Activated CD8-positive, alpha-beta T cell treated with anti-CD3 and anti-CD28 coated beads, Interleukin-2, amount 10 ng/mL, durations not matched to agents 7 days and 5 days (primary cell): ENCODE measurements around the gene KRTAP13-3. TPM values are rescaled to one million over a fixed set of nuclear protein-coding genes. Genes with fewer than 3 reads are reported as not detected.

Source experiments
- ATAC-seq: fragments of 150-1000 bp; cut with Tn5 transposase; one replicate; pipeline ENCODE4 v1.10.0; 2021; ENCODE audit warnings: moderate library complexity
- CTCF ChIA-PET: fragments of 350-600 bp; sonication (Branson Sonifier 250); formaldehyde crosslinking; loops from one replicate; lab custom pipeline; 2021; ENCODE audit warnings: antibody characterized with exemption; lab: Charles Lee
- POLR2A ChIA-PET: fragments of 350-600 bp; sonication (Branson Sonifier 250); formaldehyde crosslinking; loops from one replicate; lab custom pipeline; 2021; ENCODE audit warnings: antibody characterized with exemption; lab: Charles Lee
- DNase-seq: peaks from one replicate; pipeline ENCODE4 v3.0.0-alpha.2; 2020
- H3K27ac Mint-ChIP-seq: one replicate; pipeline ENCODE4 v1.8.0; 2021; ENCODE audit warnings: mild to moderate bottlenecking, mixed read lengths
- H3K27me3 Mint-ChIP-seq: one replicate; pipeline ENCODE4 v1.8.0; 2021; ENCODE audit warnings: low read depth, mixed read lengths
- H3K36me3 Mint-ChIP-seq: one replicate; pipeline ENCODE4 v1.8.0; 2021; ENCODE audit warnings: low read depth, mixed read lengths
- H3K4me1 Mint-ChIP-seq: one replicate; pipeline ENCODE4 v1.8.0; 2021; ENCODE audit warnings: low read depth, mixed read lengths
- H3K4me3 Mint-ChIP-seq: one replicate; pipeline ENCODE4 v1.8.0; 2021; ENCODE audit warnings: mild to moderate bottlenecking, mixed read lengths
- H3K9me3 Mint-ChIP-seq: one replicate; pipeline ENCODE4 v1.8.0; 2022; ENCODE audit warnings: mixed read lengths; ENCODE audit not compliant: insufficient read depth
- total RNA-seq, 2 experiments: library from RNA; stranded (reverse); gene quantifications; one replicate each; pipeline ENCODE4 v1.2.3, GENCODE V29; 2021

Gene KRTAP13-3
- total RNA-seq, 2 experiments from 2014 or later = not detected

DNA sequence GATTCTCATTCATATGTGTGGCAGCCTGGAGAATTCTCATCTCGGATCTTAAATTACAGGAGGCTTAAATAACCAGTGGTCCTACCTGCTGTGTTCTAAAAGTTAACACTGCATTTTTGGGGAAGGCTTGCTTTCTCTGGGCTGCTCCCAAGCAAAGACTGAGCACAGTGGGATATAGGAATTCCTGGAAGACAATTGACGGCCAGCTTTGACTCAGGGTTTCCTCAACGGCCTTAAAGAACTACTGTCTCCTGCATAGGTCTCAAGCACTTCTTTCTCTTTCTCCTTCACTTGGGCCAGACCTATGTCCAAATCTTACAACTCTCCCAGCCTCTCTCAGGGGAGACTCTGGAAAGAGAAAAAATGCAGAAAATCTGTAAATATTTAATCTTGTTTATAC, 1.0 kb upstream of the KRTAP13-3 start:
- no peak for DNase-seq
- Mint-ChIP-seq H3K9me3 (no peaks in the 10 kb centered on the region), H3K36me3 (no peaks in the 10 kb centered on the region), H3K27me3 (no peaks in the 10 kb centered on the region), H3K4me3 (no peak overlapping the region), H3K4me1 (no peaks in the 10 kb centered on the region), H3K27ac (no peak overlapping the region)
- ChIA-PET CTCF (no interaction called here), POLR2A (no interaction called here)
- ATAC-seq = no peak

DNA sequence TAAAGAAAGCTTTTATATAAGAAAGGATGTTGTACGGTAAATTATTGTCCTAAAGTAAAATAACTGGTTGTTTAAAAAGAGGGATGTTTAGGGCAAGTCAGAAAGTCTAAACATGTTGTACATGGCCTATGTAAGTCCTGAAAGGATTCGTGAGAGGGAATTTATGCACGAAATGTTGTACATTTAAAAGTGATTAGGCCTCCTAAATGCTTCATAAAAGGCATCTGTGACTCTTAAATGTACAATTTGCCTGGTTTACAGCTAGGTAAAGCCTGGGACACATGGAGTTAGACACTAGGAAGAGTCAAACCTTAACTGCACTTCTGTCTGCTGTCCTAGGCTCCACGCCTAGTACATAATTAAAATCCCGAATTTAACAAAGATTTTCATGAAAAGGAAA, 9.7 kb downstream of the KRTAP13-3 start:
- ChIA-PET POLR2A (no interaction called here), CTCF (no interaction called here)
- Mint-ChIP-seq H3K27me3 (no peaks in the 10 kb centered on the region), H3K4me3 (no peak overlapping the region), H3K36me3 (no peaks in the 10 kb centered on the region), H3K27ac (no peak overlapping the region), H3K9me3 (peaks cover 5% of the 10 kb centered on the region), H3K4me1 (no peaks in the 10 kb centered on the region)
- ATAC-seq = no peak
- DNase-seq = no peak

DNA sequence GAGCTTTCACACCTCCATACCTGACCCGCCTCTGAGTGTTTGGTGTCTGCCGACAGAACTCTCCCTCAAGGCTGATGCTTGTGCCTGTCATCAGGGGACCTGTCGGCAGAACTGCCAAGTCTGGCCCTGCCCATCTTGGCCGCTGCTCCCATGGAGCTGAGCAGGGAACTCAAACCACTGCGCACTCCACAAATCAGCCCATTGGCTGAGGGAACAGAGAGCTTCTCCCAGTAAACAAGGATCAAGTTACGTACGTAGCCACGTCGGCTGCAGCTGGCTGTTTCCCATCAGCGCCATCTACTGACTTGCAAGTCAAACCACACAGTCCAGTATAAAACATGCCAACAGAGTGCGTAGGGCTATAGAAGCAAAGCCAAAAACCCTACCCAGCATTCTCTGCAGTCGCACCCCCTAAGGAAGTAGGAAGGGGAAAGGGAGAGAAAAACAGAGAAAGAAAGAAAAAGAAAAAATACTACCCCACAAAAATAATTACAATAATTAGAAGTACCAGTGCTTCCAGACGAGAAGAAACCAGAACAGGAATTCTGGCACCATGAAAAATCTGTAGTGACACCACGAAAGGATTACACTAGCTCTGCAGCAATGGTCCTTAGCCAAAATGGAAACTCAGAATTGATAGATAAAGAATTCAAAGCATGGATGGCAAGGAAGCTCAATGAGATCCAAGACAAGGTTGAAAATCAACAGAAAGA, 16.8 kb downstream of the KRTAP13-3 start:
- ChIA-PET POLR2A (no interaction called here), CTCF (interaction anchor here (0.9 kb wide), 1 partner anchor 26 kb away, joined by 3 read pairs; no protein-coding TSS in a partner anchor)
- no peak overlapping the region for H3K27ac Mint-ChIP-seq
- no peaks in the 10 kb centered on the region for H3K36me3 Mint-ChIP-seq
- DNase-seq = peak; percentile 23
- H3K27me3 Mint-ChIP-seq = peaks cover 6% of the 10 kb centered on the region
- no peak overlapping the region for H3K4me3 Mint-ChIP-seq
- peak; percentile 49 for ATAC-seq
- peaks cover 3% of the 10 kb centered on the region for H3K4me1 Mint-ChIP-seq
- no peaks in the 10 kb centered on the region for H3K9me3 Mint-ChIP-seq

DNA sequence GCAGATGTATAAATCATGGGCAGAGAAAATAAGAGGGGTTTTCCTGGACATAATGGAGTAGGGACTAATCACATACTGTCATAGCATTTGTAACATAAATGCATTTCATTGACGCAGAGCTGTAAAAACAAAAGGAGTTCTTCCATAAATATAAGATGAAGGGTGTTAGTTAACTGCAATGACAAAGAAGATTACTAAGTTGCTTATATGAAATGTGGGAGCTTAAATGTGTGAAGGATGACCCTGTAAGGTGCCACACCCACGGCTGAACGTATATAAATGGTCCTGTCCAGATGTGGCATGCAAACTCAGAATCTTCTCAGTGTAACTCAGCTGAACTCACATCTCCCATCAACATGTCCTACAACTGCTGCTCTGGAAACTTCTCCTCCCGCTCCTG, 30.0 kb downstream of the KRTAP13-3 start, which contains the start of gene KRTAP13-1:
KRTAP13-1 (plus strand) TSS at position 301 of the 400 bp plus-strand sequence; CDS start at position 357, 56 bp downstream.
- ChIA-PET POLR2A (no interaction called here), CTCF (no interaction called here)
- no peaks in the 10 kb centered on the region for H3K9me3 Mint-ChIP-seq
- DNase-seq (no peak), ATAC-seq (no peak)
- no peaks in the 10 kb centered on the region for H3K36me3 Mint-ChIP-seq
- no peaks in the 10 kb centered on the region for H3K27me3 Mint-ChIP-seq
- no peak within 1 kb of the TSS for H3K4me3 Mint-ChIP-seq
- H3K27ac Mint-ChIP-seq = no peak within 1 kb of the TSS
- no peaks in the 10 kb centered on the region for H3K4me1 Mint-ChIP-seq

DNA sequence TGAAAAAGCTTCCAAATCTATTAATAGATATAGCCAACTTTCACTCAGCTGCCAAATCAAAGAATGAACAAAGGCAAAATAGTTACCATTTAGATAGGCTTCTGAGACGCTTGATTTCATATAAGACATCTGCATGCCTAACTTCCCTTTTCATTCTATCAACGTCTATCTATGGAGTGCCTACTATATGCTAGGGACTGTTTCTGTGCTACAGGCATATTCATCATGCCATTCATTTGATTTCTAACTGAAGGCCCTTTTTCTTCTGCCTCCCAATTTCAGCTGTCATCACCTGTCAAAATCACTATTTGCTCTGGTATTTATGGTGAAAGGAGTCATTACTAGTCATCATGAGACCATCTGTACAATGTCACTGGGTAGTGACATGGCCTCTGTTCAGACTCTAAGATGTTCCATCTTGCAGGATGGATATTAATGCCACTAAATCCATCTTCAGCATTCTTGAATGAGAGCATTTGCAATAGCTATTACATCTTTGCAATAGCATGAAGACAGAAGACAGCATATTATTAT, 34.2 kb downstream of the KRTAP13-3 start:
- DNase-seq = no peak
- Mint-ChIP-seq H3K27ac (no peak overlapping the region), H3K27me3 (no peaks in the 10 kb centered on the region), H3K4me1 (no peaks in the 10 kb centered on the region), H3K36me3 (no peaks in the 10 kb centered on the region), H3K4me3 (no peak overlapping the region), H3K9me3 (no peaks in the 10 kb centered on the region)
- ATAC-seq = no peak
- CTCF ChIA-PET = no interaction called here
- POLR2A ChIA-PET = no interaction called here

DNA sequence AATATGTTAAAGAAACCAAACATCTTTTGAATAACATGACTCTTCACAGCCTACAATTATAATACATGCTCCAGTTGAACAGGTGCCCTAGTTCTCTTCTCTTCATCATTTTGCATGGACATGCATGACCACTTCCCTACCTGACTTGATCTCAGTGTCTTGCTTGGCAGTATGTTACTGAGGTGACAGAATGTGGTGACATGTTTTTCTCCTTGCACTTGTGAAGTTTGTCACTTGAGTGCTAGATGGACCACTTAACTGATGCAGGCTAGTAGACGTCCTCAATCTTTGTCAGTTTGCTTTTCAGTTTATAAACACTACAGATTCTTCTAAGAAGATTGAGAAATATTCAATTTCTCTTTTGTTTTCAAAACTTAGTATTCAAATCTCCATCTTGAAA, 43.5 kb downstream of the KRTAP13-3 start:
- Mint-ChIP-seq H3K36me3 (no peaks in the 10 kb centered on the region), H3K4me1 (no peaks in the 10 kb centered on the region), H3K9me3 (no peaks in the 10 kb centered on the region), H3K4me3 (no peak overlapping the region), H3K27me3 (no peaks in the 10 kb centered on the region), H3K27ac (no peak overlapping the region)
- DNase-seq (no peak), ATAC-seq (no peak)
- ChIA-PET CTCF (no interaction called here), POLR2A (no interaction called here)

Other genes starting within 250 kb of the KRTAP13-3 start
- gene CLDN8, start 209.8 kb downstream of the KRTAP13-3 start, total RNA-seq = not detected
- gene KRTAP24-1, start 143.0 kb downstream of the KRTAP13-3 start, total RNA-seq = not detected
- gene KRTAP25-1, start 136.4 kb downstream of the KRTAP13-3 start, total RNA-seq = not detected
- not detected for gene KRTAP26-1, start 105.6 kb downstream of the KRTAP13-3 start, total RNA-seq
- not detected for gene KRTAP27-1, start 88.2 kb downstream of the KRTAP13-3 start, total RNA-seq
- not detected for gene KRTAP23-1, start 77.3 kb downstream of the KRTAP13-3 start, total RNA-seq
- gene KRTAP13-2, start 53.7 kb downstream of the KRTAP13-3 start, total RNA-seq = not detected
- gene KRTAP13-1, start 29.9 kb downstream of the KRTAP13-3 start, total RNA-seq = not detected
- not detected for gene KRTAP13-4, start 4.3 kb upstream of the KRTAP13-3 start, total RNA-seq
- gene KRTAP15-1, start 14.3 kb upstream of the KRTAP13-3 start, total RNA-seq = not detected
- not detected for gene KRTAP19-1, start 54.4 kb upstream of the KRTAP13-3 start, total RNA-seq
- not detected for gene KRTAP19-2, start 61.5 kb upstream of the KRTAP13-3 start, total RNA-seq
- not detected for gene KRTAP19-3, start 66.1 kb upstream of the KRTAP13-3 start, total RNA-seq
- gene KRTAP19-4, start 71.2 kb upstream of the KRTAP13-3 start, total RNA-seq = not detected
- not detected for gene KRTAP19-5, start 76.2 kb upstream of the KRTAP13-3 start, total RNA-seq
- gene KRTAP19-6, start 115.9 kb upstream of the KRTAP13-3 start, total RNA-seq = not detected
- not detected for gene KRTAP19-7, start 135.4 kb upstream of the KRTAP13-3 start, total RNA-seq
- not detected for gene KRTAP22-2, start 164.5 kb upstream of the KRTAP13-3 start, total RNA-seq
- gene KRTAP6-3, start 166.5 kb upstream of the KRTAP13-3 start, total RNA-seq = not detected
- gene KRTAP6-2, start 173.0 kb upstream of the KRTAP13-3 start, total RNA-seq = not detected
- gene KRTAP22-1, start 175.2 kb upstream of the KRTAP13-3 start, total RNA-seq = not detected
- gene KRTAP6-1, start 188.0 kb upstream of the KRTAP13-3 start, total RNA-seq = not detected
- not detected for gene KRTAP20-1, start 190.5 kb upstream of the KRTAP13-3 start, total RNA-seq
- gene KRTAP20-4, start 194.7 kb upstream of the KRTAP13-3 start, total RNA-seq = not detected
- gene KRTAP20-2, start 209.3 kb upstream of the KRTAP13-3 start, total RNA-seq = not detected
- gene KRTAP20-3, start 216.9 kb upstream of the KRTAP13-3 start, total RNA-seq = not detected